Neural cell (in vitro differentiated cells): ENCODE data around the gene PRPH.

Experiments used
- EP300 ChIP-seq: fragments of 450-650 bp; conservative IDR thresholded peaks from 2 replicates; pipeline ENCODE4 v1.6.1; 2014; ENCODE audit warnings: antibody characterized with exemption, mild to moderate bottlenecking, moderate library complexity; ENCODE audit not compliant: poor library complexity, severe bottlenecking
- EZH2 ChIP-seq: fragments of 200-600, 300-800 bp; shearing (Covaris generic), sonication (generic); IDR thresholded peaks from 2 replicates; pipeline ENCODE4 v1.6.1; 2014; ENCODE audit warnings: antibody characterized with exemption, low read length, borderline replicate concordance, mild to moderate bottlenecking; ENCODE audit not compliant: insufficient read depth, poor library complexity, severe bottlenecking
- POLR2AphosphoS5 ChIP-seq: IDR thresholded peaks from 2 replicates; pipeline ENCODE4 v1.6.1; 2012
- RAD21 ChIP-seq: fragments of 450-650 bp; conservative IDR thresholded peaks from 2 replicates; pipeline ENCODE4 v1.6.1; 2014; ENCODE audit warnings: antibody characterized with exemption, mild to moderate bottlenecking, moderate library complexity
- SMC3 ChIP-seq: fragments of 450-650 bp; conservative IDR thresholded peaks from 2 replicates; pipeline ENCODE4 v1.6.1; 2014; ENCODE audit warnings: antibody characterized with exemption, mild to moderate bottlenecking, moderate library complexity; ENCODE audit not compliant: poor library complexity
- TF ChIP-seq, protein P1 (sequence below): fragments of 450-650 bp; IDR thresholded peaks from 2 replicates; pipeline ENCODE4 v1.5.1; 2014; ENCODE audit warnings: antibody characterized with exemption, mild to moderate bottlenecking, moderate library complexity; ENCODE audit not compliant: poor library complexity, severe bottlenecking
- TF ChIP-seq, protein P2 (sequence below): IDR thresholded peaks from 2 replicates; pipeline ENCODE4 v1.6.1; 2012; ENCODE audit warnings: borderline replicate concordance

DNA sequence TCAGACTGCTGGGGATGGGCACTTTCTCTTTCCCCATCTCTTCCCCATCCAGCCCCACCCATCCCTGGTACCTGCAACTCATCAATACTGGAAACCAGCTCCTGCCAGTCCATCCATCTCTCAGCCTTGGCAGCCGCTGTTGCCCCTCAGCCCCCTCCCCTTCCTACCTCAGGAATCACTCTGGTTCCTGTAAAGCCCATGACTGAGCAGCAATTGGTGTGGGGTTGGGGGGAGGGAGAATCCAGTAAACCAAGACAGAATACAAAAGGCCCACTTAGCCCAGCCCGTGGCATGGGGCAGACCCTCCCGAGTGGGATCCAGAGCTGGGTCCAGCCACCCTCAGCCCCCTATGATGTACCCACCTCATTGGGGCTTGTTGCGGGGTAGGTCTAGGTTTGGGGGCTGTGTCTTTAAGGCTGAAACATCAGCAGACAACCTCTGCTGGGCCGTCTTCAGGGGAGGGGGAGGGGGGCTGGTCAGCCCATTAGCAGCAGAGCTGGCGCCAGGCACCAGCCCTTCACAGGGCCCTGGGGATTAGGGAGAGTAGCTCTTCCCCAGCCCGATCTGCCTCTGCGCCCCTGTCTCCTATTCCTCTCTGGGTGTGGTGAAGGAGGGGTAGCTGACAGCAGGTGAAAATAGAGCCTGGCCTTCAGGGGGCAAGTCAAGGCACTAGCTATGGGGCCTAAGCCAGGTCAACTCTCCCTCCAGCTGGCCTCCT lies 702 bp upstream of the PRPH start:
- TF ChIP-seq, protein P1, sequence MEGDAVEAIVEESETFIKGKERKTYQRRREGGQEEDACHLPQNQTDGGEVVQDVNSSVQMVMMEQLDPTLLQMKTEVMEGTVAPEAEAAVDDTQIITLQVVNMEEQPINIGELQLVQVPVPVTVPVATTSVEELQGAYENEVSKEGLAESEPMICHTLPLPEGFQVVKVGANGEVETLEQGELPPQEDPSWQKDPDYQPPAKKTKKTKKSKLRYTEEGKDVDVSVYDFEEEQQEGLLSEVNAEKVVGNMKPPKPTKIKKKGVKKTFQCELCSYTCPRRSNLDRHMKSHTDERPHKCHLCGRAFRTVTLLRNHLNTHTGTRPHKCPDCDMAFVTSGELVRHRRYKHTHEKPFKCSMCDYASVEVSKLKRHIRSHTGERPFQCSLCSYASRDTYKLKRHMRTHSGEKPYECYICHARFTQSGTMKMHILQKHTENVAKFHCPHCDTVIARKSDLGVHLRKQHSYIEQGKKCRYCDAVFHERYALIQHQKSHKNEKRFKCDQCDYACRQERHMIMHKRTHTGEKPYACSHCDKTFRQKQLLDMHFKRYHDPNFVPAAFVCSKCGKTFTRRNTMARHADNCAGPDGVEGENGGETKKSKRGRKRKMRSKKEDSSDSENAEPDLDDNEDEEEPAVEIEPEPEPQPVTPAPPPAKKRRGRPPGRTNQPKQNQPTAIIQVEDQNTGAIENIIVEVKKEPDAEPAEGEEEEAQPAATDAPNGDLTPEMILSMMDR = no peak
- TF ChIP-seq, protein P2, sequence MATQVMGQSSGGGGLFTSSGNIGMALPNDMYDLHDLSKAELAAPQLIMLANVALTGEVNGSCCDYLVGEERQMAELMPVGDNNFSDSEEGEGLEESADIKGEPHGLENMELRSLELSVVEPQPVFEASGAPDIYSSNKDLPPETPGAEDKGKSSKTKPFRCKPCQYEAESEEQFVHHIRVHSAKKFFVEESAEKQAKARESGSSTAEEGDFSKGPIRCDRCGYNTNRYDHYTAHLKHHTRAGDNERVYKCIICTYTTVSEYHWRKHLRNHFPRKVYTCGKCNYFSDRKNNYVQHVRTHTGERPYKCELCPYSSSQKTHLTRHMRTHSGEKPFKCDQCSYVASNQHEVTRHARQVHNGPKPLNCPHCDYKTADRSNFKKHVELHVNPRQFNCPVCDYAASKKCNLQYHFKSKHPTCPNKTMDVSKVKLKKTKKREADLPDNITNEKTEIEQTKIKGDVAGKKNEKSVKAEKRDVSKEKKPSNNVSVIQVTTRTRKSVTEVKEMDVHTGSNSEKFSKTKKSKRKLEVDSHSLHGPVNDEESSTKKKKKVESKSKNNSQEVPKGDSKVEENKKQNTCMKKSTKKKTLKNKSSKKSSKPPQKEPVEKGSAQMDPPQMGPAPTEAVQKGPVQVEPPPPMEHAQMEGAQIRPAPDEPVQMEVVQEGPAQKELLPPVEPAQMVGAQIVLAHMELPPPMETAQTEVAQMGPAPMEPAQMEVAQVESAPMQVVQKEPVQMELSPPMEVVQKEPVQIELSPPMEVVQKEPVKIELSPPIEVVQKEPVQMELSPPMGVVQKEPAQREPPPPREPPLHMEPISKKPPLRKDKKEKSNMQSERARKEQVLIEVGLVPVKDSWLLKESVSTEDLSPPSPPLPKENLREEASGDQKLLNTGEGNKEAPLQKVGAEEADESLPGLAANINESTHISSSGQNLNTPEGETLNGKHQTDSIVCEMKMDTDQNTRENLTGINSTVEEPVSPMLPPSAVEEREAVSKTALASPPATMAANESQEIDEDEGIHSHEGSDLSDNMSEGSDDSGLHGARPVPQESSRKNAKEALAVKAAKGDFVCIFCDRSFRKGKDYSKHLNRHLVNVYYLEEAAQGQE = no peak
- no peak for TF ChIP-seq EP300
- no peak for TF ChIP-seq POLR2AphosphoS5
- TF ChIP-seq EZH2 = no peak
- no peak for TF ChIP-seq RAD21
- TF ChIP-seq SMC3 = no peak
